ENCODE data around the gene SH3RF2.

The SH3RF2 gene

GRCh38 chr5:145969714-145970092, 33.3 kb downstream of the SH3RF2 start:
- Mint-ChIP-seq H3K27me3 (peaks cover 12% of the 10 kb centered on the region), H3K4me1 (ENCODE audit: low read depth) (no peaks in the 10 kb centered on the region), H3K36me3 (ENCODE audit: low read depth) (no peaks in the 10 kb centered on the region), H3K27ac (no peak overlapping the region), H3K9me3 (no peaks in the 10 kb centered on the region), H3K4me3 (no peak overlapping the region)
- intact Hi-C loops (cut with micrococcal nuclease) = loop anchor here (10.0 kb wide), 1 partner anchor 65 kb away; no protein-coding TSS in a partner anchor

GRCh38 chr5:145971108-145971507, 34.7 kb downstream of the SH3RF2 start:
- no peak overlapping the region for H3K4me3 Mint-ChIP-seq
- H3K27ac Mint-ChIP-seq = no peak overlapping the region
- H3K9me3 Mint-ChIP-seq = no peaks in the 10 kb centered on the region
- H3K36me3 Mint-ChIP-seq (ENCODE audit: low read depth) = no peaks in the 10 kb centered on the region
- H3K4me1 Mint-ChIP-seq (ENCODE audit: low read depth) = no peaks in the 10 kb centered on the region
- intact Hi-C loops (cut with micrococcal nuclease) = loop anchor here (10.0 kb wide), 1 partner anchor 64 kb away; no protein-coding TSS in a partner anchor
- H3K27me3 Mint-ChIP-seq = peaks cover 10% of the 10 kb centered on the region

GRCh38 chr5:145971701-145972100, 35.3 kb downstream of the SH3RF2 start:
- H3K9me3 Mint-ChIP-seq = no peaks in the 10 kb centered on the region
- H3K27me3 Mint-ChIP-seq = peaks cover 8% of the 10 kb centered on the region
- no peak overlapping the region for H3K4me3 Mint-ChIP-seq
- no peaks in the 10 kb centered on the region for H3K36me3 Mint-ChIP-seq (ENCODE audit: low read depth)
- H3K4me1 Mint-ChIP-seq (ENCODE audit: low read depth) = no peaks in the 10 kb centered on the region
- no peak overlapping the region for H3K27ac Mint-ChIP-seq
- intact Hi-C loops (cut with micrococcal nuclease) = loop anchor here (10.0 kb wide), 1 partner anchor 63 kb away; no protein-coding TSS in a partner anchor

- intact Hi-C loops (cut with micrococcal nuclease) = loop anchor here (10.0 kb wide), 1 partner anchor 60 kb away; no protein-coding TSS in a partner anchor
- H3K36me3 Mint-ChIP-seq (ENCODE audit: low read depth) = no peaks in the 10 kb centered on the region
- no peak overlapping the region for H3K4me3 Mint-ChIP-seq
- H3K27ac Mint-ChIP-seq = no peak overlapping the region
- no peaks in the 10 kb centered on the region for H3K27me3 Mint-ChIP-seq
- no peaks in the 10 kb centered on the region for H3K9me3 Mint-ChIP-seq
- H3K4me1 Mint-ChIP-seq (ENCODE audit: low read depth) = no peaks in the 10 kb centered on the region
Observed at GRCh38 chr5:145975001-145975360, 38.6 kb downstream of the SH3RF2 start.

GRCh38 chr5:145975361-145976066, 39.1 kb downstream of the SH3RF2 start:
- no peaks in the 10 kb centered on the region for H3K4me1 Mint-ChIP-seq (ENCODE audit: low read depth)
- no peak overlapping the region for H3K4me3 Mint-ChIP-seq
- no peak overlapping the region for H3K27ac Mint-ChIP-seq
- no peaks in the 10 kb centered on the region for H3K27me3 Mint-ChIP-seq
- no peaks in the 10 kb centered on the region for H3K9me3 Mint-ChIP-seq
- no peaks in the 10 kb centered on the region for H3K36me3 Mint-ChIP-seq (ENCODE audit: low read depth)
- intact Hi-C loops (cut with micrococcal nuclease) = loop anchor here (10.0 kb wide), 1 partner anchor 59 kb away; no protein-coding TSS in a partner anchor

GRCh38 chr5:145976431-145977155, 40.2 kb downstream of the SH3RF2 start:
- Mint-ChIP-seq H3K4me3 (no peak overlapping the region), H3K36me3 (ENCODE audit: low read depth) (no peaks in the 10 kb centered on the region), H3K27me3 (no peaks in the 10 kb centered on the region), H3K4me1 (ENCODE audit: low read depth) (peaks cover 9% of the 10 kb centered on the region), H3K9me3 (no peaks in the 10 kb centered on the region), H3K27ac (no peak overlapping the region)
- intact Hi-C loops (cut with micrococcal nuclease) = loop anchor here (10.0 kb wide), 1 partner anchor 58 kb away; no protein-coding TSS in a partner anchor

- H3K27me3 Mint-ChIP-seq = no peaks in the 10 kb centered on the region
- H3K36me3 Mint-ChIP-seq (ENCODE audit: low read depth) = no peaks in the 10 kb centered on the region
- no peak overlapping the region for H3K27ac Mint-ChIP-seq
- intact Hi-C loops (cut with micrococcal nuclease) = loop anchor here (10.0 kb wide), 1 partner anchor 57 kb away; no protein-coding TSS in a partner anchor
- H3K9me3 Mint-ChIP-seq = no peaks in the 10 kb centered on the region
- peaks cover 24% of the 10 kb centered on the region for H3K4me1 Mint-ChIP-seq (ENCODE audit: low read depth)
- H3K4me3 Mint-ChIP-seq = no peak overlapping the region
Observed at GRCh38 chr5:145978171-145978570, 41.8 kb downstream of the SH3RF2 start.

- Mint-ChIP-seq H3K27ac (no peak overlapping the region), H3K4me3 (no peak overlapping the region), H3K27me3 (no peaks in the 10 kb centered on the region), H3K4me1 (ENCODE audit: low read depth) (peaks cover 27% of the 10 kb centered on the region), H3K36me3 (ENCODE audit: low read depth) (no peaks in the 10 kb centered on the region), H3K9me3 (no peaks in the 10 kb centered on the region)
- intact Hi-C loops (cut with micrococcal nuclease) = loop anchor here (10.0 kb wide), 1 partner anchor 56 kb away; no protein-coding TSS in a partner anchor
Observed at GRCh38 chr5:145978708-145979107, 42.3 kb downstream of the SH3RF2 start.

GRCh38 chr5:145979270-145980223, 43.2 kb downstream of the SH3RF2 start:
- intact Hi-C loops (cut with micrococcal nuclease) = loop anchor here (10.0 kb wide), 1 partner anchor 55 kb away; no protein-coding TSS in a partner anchor
- no peak overlapping the region for H3K4me3 Mint-ChIP-seq
- no peaks in the 10 kb centered on the region for H3K9me3 Mint-ChIP-seq
- H3K27me3 Mint-ChIP-seq = no peaks in the 10 kb centered on the region
- no peaks in the 10 kb centered on the region for H3K36me3 Mint-ChIP-seq (ENCODE audit: low read depth)
- no peak overlapping the region for H3K27ac Mint-ChIP-seq
- peaks cover 35% of the 10 kb centered on the region for H3K4me1 Mint-ChIP-seq (ENCODE audit: low read depth)

- no peaks in the 10 kb centered on the region for H3K9me3 Mint-ChIP-seq
- no peak overlapping the region for H3K4me3 Mint-ChIP-seq
- no peaks in the 10 kb centered on the region for H3K27me3 Mint-ChIP-seq
- intact Hi-C loops (cut with micrococcal nuclease) = no loop called here
- H3K4me1 Mint-ChIP-seq (ENCODE audit: low read depth) = peaks cover 43% of the 10 kb centered on the region
- H3K27ac Mint-ChIP-seq = no peak overlapping the region
- H3K36me3 Mint-ChIP-seq (ENCODE audit: low read depth) = no peaks in the 10 kb centered on the region
Observed at GRCh38 chr5:145980259-145980658, 43.9 kb downstream of the SH3RF2 start.

- no peaks in the 10 kb centered on the region for H3K36me3 Mint-ChIP-seq (ENCODE audit: low read depth)
- no peak overlapping the region for H3K27ac Mint-ChIP-seq
- no peak overlapping the region for H3K4me3 Mint-ChIP-seq
- peaks cover 45% of the 10 kb centered on the region for H3K4me1 Mint-ChIP-seq (ENCODE audit: low read depth)
- H3K9me3 Mint-ChIP-seq = no peaks in the 10 kb centered on the region
- intact Hi-C loops (cut with micrococcal nuclease) = no loop called here
- H3K27me3 Mint-ChIP-seq = no peaks in the 10 kb centered on the region
Observed at GRCh38 chr5:145980718-145981117, 44.3 kb downstream of the SH3RF2 start.

GRCh38 chr5:145981589-145982571, 45.5 kb downstream of the SH3RF2 start:
- no peak overlapping the region for H3K4me3 Mint-ChIP-seq
- H3K27ac Mint-ChIP-seq = no peak overlapping the region
- peaks cover 2% of the 10 kb centered on the region for H3K27me3 Mint-ChIP-seq
- intact Hi-C loops (cut with micrococcal nuclease) = no loop called here
- peaks cover 45% of the 10 kb centered on the region for H3K4me1 Mint-ChIP-seq (ENCODE audit: low read depth)
- H3K9me3 Mint-ChIP-seq = no peaks in the 10 kb centered on the region
- no peaks in the 10 kb centered on the region for H3K36me3 Mint-ChIP-seq (ENCODE audit: low read depth)
